ENCODE results near the gene KRT77. TPM values are rescaled to one million over a fixed set of nuclear protein-coding genes. Genes with fewer than 3 reads are reported as not detected.

Gene KRT77
- total and polyA plus RNA-seq, 2 experiments from 2014 or later, result not detected

DNA sequence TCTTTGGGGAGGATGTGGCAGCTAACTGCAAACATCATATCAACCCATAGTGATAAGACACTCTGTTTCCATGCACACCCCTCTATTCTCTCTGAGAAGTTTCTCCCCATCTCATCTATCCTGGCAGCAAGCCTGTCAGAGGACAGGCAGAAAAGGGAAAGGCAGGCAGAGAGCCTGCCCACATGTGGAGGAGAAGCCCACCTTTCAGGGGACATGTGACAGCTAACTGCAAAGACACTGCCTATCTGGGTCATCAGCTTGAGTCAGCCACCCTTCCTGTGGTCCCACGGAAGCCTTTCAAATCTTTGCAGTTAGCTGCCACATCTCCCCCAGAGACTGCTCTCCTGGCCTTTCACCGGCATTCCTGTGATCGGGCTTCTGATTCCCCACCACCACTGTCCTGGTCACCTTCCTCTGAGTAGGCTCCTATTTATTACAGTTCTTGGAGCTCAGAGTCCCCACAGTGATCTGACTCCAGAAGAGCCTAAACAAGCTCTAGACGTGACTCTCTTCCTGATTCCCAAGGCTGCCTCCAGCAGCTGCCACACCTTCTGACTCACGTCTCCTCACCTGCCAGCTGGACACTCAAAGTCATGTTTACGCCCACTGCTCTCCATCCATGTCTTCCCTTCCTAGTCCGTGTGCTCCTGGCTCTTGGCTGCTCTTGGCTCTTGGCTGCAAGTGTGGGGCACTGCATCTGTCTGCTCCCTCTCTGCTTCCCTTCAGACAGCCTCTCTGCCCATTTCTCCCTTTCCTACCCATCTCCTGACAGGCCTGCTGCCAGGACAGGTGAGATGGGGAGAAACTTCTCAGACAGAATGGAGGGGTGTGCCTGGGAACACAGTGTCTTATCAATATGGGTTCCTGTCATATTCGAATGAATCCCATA is 15.6 kb downstream of the KRT77 start (continued):
- no peak for TF ChIP-seq EZH2 (IDR thresholded peaks at IDR 0.05; ENCODE audit: low read depth, unreplicated experiment)
- TF ChIP-seq STAT1 (IDR thresholded peaks at IDR 0.05; ENCODE audit: unreplicated experiment), result no peak
- TF ChIP-seq, protein P1, sequence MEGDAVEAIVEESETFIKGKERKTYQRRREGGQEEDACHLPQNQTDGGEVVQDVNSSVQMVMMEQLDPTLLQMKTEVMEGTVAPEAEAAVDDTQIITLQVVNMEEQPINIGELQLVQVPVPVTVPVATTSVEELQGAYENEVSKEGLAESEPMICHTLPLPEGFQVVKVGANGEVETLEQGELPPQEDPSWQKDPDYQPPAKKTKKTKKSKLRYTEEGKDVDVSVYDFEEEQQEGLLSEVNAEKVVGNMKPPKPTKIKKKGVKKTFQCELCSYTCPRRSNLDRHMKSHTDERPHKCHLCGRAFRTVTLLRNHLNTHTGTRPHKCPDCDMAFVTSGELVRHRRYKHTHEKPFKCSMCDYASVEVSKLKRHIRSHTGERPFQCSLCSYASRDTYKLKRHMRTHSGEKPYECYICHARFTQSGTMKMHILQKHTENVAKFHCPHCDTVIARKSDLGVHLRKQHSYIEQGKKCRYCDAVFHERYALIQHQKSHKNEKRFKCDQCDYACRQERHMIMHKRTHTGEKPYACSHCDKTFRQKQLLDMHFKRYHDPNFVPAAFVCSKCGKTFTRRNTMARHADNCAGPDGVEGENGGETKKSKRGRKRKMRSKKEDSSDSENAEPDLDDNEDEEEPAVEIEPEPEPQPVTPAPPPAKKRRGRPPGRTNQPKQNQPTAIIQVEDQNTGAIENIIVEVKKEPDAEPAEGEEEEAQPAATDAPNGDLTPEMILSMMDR (conservative IDR thresholded peaks at IDR 0.05; ENCODE audit: low read depth in 2 of 2), result no peak
- TF ChIP-seq JUNB (IDR thresholded peaks at IDR 0.05; ENCODE audit: unreplicated experiment), result no peak
- TF ChIP-seq, protein P2, sequence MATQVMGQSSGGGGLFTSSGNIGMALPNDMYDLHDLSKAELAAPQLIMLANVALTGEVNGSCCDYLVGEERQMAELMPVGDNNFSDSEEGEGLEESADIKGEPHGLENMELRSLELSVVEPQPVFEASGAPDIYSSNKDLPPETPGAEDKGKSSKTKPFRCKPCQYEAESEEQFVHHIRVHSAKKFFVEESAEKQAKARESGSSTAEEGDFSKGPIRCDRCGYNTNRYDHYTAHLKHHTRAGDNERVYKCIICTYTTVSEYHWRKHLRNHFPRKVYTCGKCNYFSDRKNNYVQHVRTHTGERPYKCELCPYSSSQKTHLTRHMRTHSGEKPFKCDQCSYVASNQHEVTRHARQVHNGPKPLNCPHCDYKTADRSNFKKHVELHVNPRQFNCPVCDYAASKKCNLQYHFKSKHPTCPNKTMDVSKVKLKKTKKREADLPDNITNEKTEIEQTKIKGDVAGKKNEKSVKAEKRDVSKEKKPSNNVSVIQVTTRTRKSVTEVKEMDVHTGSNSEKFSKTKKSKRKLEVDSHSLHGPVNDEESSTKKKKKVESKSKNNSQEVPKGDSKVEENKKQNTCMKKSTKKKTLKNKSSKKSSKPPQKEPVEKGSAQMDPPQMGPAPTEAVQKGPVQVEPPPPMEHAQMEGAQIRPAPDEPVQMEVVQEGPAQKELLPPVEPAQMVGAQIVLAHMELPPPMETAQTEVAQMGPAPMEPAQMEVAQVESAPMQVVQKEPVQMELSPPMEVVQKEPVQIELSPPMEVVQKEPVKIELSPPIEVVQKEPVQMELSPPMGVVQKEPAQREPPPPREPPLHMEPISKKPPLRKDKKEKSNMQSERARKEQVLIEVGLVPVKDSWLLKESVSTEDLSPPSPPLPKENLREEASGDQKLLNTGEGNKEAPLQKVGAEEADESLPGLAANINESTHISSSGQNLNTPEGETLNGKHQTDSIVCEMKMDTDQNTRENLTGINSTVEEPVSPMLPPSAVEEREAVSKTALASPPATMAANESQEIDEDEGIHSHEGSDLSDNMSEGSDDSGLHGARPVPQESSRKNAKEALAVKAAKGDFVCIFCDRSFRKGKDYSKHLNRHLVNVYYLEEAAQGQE (IDR thresholded peaks at IDR 0.05; ENCODE audit: unreplicated experiment), result no peak
- no peak for TF ChIP-seq POLR2AphosphoS5 (IDR thresholded peaks at IDR 0.05; ENCODE audit: low read depth)
- no peak for TF ChIP-seq EZH2phosphoT487 (IDR thresholded peaks at IDR 0.05; ENCODE audit: unreplicated experiment)

DNA sequence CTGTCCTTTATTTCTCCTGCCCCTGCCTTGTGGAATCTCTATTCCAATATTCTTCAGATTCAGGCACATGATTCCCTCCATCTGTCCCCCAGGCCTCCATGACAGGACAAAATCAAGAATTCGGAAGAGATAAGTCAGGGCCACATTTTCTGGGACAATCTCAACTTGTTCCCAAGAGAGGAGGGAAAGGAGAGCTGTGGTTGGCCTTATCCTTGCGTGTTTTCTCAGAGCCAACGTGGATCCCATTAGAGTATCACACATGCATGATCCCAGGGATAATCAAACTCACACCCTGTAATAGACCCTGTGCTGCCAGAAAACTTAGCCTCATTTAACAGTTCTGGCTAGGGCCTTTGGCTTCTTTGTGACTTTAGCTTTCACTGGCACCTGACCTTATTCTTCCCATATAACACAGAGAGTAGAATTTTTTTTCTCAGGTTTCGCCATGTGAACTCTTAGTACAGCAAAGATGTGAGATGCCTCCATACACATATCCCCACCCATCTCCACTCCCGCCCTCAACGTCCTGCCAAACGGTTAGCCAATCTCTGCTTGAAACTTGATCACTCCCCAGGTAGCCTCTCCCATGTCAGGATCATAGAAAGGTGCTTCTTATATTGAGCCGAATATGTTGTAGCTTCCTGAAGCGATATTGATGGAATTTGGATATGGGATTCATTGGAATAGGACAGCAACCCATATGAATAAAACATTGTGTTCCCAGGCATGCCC is 16.4 kb downstream of the KRT77 start:
- H3K9me3 Mint-ChIP-seq, result no peaks in the 10 kb centered on the region
- no peak overlapping the region for H3K4me3 Mint-ChIP-seq
- Histone ChIP-seq H3K9me2 (ENCODE audit: insufficient read depth) (no peaks in the 10 kb centered on the region), H3F3A (replicated peaks; ENCODE audit: low read depth) (no peaks in the 10 kb centered on the region), H3K79me2 (replicated peaks; ENCODE audit: insufficient read depth) (no peaks in the 10 kb centered on the region), H3K4me3 (no peak overlapping the region), H3K4me2 (no peak overlapping the region), H3K27ac (ENCODE audit: low read depth) (no peak overlapping the region), H3K27me3 (ENCODE audit: insufficient read depth) (peaks cover 25% of the 10 kb centered on the region), H2AFZ (no peak overlapping the region), H4K20me1 (replicated peaks; ENCODE audit: insufficient read depth) (no peaks in the 10 kb centered on the region), H3K36me3 (ENCODE audit: insufficient read depth) (no peaks in the 10 kb centered on the region), H3K4me1 (ENCODE audit: insufficient read depth) (peaks cover 9% of the 10 kb centered on the region)
- H3K36me3 Mint-ChIP-seq (ENCODE audit: low read depth), result no peaks in the 10 kb centered on the region
- H3K27me3 Mint-ChIP-seq (ENCODE audit: insufficient read depth, low read depth, poor library complexity), result peaks cover 22% of the 10 kb centered on the region
- H3K27ac Mint-ChIP-seq, result no peak overlapping the region
- ATAC-seq, result no peak
- peaks cover 8% of the 10 kb centered on the region for H3K4me1 Mint-ChIP-seq
- DNase-seq (ENCODE audit: low spot score), result no peak
- TF ChIP-seq, protein P3, sequence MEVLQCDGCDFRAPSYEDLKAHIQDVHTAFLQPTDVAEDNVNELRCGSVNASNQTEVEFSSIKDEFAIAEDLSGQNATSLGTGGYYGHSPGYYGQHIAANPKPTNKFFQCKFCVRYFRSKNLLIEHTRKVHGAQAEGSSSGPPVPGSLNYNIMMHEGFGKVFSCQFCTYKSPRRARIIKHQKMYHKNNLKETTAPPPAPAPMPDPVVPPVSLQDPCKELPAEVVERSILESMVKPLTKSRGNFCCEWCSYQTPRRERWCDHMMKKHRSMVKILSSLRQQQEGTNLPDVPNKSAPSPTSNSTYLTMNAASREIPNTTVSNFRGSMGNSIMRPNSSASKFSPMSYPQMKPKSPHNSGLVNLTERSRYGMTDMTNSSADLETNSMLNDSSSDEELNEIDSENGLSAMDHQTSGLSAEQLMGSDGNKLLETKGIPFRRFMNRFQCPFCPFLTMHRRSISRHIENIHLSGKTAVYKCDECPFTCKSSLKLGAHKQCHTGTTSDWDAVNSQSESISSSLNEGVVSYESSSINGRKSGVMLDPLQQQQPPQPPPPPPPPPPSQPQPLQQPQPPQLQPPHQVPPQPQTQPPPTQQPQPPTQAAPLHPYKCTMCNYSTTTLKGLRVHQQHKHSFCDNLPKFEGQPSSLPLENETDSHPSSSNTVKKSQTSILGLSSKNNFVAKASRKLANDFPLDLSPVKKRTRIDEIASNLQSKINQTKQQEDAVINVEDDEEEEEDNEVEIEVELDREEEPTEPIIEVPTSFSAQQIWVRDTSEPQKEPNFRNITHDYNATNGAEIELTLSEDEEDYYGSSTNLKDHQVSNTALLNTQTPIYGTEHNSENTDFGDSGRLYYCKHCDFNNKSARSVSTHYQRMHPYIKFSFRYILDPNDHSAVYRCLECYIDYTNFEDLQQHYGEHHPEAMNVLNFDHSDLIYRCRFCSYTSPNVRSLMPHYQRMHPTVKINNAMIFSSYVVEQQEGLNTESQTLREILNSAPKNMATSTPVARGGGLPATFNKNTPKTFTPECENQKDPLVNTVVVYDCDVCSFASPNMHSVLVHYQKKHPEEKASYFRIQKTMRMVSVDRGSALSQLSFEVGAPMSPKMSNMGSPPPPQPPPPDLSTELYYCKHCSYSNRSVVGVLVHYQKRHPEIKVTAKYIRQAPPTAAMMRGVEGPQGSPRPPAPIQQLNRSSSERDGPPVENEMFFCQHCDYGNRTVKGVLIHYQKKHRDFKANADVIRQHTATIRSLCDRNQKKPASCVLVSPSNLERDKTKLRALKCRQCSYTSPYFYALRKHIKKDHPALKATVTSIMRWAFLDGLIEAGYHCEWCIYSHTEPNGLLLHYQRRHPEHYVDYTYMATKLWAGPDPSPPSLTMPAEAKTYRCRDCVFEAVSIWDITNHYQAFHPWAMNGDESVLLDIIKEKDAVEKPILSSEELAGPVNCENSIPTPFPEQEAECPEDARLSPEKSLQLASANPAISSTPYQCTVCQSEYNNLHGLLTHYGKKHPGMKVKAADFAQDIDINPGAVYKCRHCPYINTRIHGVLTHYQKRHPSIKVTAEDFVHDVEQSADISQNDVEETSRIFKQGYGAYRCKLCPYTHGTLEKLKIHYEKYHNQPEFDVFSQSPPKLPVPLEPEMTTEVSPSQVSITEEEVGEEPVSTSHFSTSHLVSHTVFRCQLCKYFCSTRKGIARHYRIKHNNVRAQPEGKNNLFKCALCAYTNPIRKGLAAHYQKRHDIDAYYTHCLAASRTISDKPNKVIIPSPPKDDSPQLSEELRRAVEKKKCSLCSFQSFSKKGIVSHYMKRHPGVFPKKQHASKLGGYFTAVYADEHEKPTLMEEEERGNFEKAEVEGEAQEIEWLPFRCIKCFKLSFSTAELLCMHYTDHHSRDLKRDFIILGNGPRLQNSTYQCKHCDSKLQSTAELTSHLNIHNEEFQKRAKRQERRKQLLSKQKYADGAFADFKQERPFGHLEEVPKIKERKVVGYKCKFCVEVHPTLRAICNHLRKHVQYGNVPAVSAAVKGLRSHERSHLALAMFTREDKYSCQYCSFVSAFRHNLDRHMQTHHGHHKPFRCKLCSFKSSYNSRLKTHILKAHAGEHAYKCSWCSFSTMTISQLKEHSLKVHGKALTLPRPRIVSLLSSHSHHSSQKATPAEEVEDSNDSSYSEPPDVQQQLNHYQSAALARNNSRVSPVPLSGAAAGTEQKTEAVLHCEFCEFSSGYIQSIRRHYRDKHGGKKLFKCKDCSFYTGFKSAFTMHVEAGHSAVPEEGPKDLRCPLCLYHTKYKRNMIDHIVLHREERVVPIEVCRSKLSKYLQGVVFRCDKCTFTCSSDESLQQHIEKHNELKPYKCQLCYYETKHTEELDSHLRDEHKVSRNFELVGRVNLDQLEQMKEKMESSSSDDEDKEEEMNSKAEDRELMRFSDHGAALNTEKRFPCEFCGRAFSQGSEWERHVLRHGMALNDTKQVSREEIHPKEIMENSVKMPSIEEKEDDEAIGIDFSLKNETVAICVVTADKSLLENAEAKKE (CRISPR knock-in tag; IDR thresholded peaks at IDR 0.05), result no peak
- no peak for TF ChIP-seq STAT1 (IDR thresholded peaks at IDR 0.05; ENCODE audit: unreplicated experiment)

All from GM23338 (cell line).